ENCODE measurements around the gene NR6A1.

Gene NR6A1

GRCh38 chr9:124567362-124567761 lies 203.7 kb downstream of the NR6A1 start:
- H3K4me1 ChIP-seq (ENCODE audit: control insufficient read depth, insufficient read depth, low read length) = no peaks in the 10 kb centered on the region
- no peaks in the 10 kb centered on the region for H3K36me3 ChIP-seq (ENCODE audit: control insufficient read depth, insufficient read depth, low read length)
- H3K27me3 ChIP-seq (ENCODE audit: control insufficient read depth, insufficient read depth, low read length) = no peaks in the 10 kb centered on the region
- H3K9me3 ChIP-seq (ENCODE audit: control insufficient read depth, low read length) = no peaks in the 10 kb centered on the region
- no peak overlapping the region for H3K4me3 ChIP-seq (ENCODE audit: low read length)
- H3K9ac ChIP-seq (ENCODE audit: low read length) = no peak overlapping the region

DNA sequence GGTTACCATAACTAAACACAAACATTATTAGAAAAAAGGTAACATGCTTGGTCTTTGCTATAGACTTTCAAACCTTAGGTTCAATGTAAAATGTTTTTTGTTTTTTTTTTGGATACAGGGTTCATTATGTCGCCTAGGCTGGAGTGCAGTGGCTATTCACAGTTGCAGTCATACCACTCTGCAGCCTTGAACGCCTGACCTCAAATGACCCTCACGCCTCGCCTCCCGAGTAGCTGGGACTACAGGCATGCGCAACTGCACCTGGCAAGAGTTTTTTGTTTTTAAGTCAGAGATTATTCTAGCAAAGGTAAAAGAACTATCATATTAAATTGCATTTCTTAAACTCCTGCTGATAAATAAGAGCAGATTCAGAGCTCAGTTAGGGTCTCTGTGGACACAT lies 208.8 kb downstream of the NR6A1 start:
- H3K9ac ChIP-seq (ENCODE audit: low read length) = no peak overlapping the region
- peaks cover 4% of the 10 kb centered on the region for H3K4me1 ChIP-seq (ENCODE audit: control insufficient read depth, insufficient read depth, low read length)
- H3K27me3 ChIP-seq (ENCODE audit: control insufficient read depth, insufficient read depth, low read length) = no peaks in the 10 kb centered on the region
- no peaks in the 10 kb centered on the region for H3K36me3 ChIP-seq (ENCODE audit: control insufficient read depth, insufficient read depth, low read length)
- H3K4me3 ChIP-seq (ENCODE audit: low read length) = no peak overlapping the region
- no peaks in the 10 kb centered on the region for H3K9me3 ChIP-seq (ENCODE audit: control insufficient read depth, low read length)

DNA sequence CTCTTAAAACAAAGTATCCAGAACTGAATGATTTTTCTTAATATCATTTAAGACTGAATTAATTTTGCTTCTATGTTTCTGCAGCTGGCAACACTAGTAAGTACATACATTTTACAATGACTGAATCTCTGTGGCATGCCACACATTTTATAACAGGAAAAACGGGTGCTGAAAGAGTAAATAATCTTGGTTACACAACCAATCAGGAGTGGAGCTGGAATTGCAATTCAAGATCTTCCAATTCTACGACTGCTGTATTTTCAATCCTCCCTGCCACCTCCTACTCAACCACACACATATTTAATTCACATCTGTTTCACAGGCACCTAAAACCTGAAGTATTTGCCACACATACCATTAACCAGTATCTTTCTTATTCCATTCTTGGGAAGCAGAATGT lies 211.2 kb downstream of the NR6A1 start:
- H3K4me1 ChIP-seq (ENCODE audit: control insufficient read depth, insufficient read depth, low read length) = peaks cover 4% of the 10 kb centered on the region

GRCh38 chr9:124558777-124559470 lies 212.2 kb downstream of the NR6A1 start:
- Histone ChIP-seq H3K36me3 (ENCODE audit: control insufficient read depth, insufficient read depth, low read length) (no peaks in the 10 kb centered on the region), H3K27me3 (ENCODE audit: control insufficient read depth, insufficient read depth, low read length) (no peaks in the 10 kb centered on the region), H3K9ac (ENCODE audit: low read length) (no peak overlapping the region), H3K4me1 (ENCODE audit: control insufficient read depth, insufficient read depth, low read length) (peaks cover 4% of the 10 kb centered on the region), H3K9me3 (ENCODE audit: control insufficient read depth, low read length) (no peaks in the 10 kb centered on the region), H3K4me3 (ENCODE audit: low read length) (no peak overlapping the region)

More for the DNA sequence above, 211.2 kb downstream of the NR6A1 start:
- no peaks in the 10 kb centered on the region for H3K36me3 ChIP-seq (ENCODE audit: control insufficient read depth, insufficient read depth, low read length)
- no peaks in the 10 kb centered on the region for H3K27me3 ChIP-seq (ENCODE audit: control insufficient read depth, insufficient read depth, low read length)
- no peaks in the 10 kb centered on the region for H3K9me3 ChIP-seq (ENCODE audit: control insufficient read depth, low read length)
- no peak overlapping the region for H3K4me3 ChIP-seq (ENCODE audit: low read length)
- no peak overlapping the region for H3K9ac ChIP-seq (ENCODE audit: low read length)

DNA sequence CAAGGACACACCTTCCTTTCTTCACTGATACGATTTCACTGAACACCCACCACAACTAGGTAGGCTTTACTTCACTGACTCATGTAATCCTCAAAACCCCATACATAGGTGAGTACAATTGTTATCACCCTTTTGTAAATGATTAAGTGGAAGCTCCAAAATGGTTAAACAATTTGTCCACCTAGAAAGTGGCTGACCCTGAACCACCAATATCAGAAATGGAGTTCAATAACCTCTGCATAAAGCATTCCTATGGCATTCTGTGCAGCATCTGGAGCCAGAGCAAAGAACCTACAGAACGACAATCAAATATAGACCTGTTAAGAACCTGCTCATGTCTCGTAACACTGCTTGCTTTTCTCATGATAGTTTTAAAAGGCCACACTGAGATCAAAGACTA lies 213.2 kb downstream of the NR6A1 start:
- Histone ChIP-seq H3K4me1 (ENCODE audit: control insufficient read depth, insufficient read depth, low read length) (peaks cover 4% of the 10 kb centered on the region), H3K9ac (ENCODE audit: low read length) (no peak overlapping the region), H3K27me3 (ENCODE audit: control insufficient read depth, insufficient read depth, low read length) (no peaks in the 10 kb centered on the region), H3K36me3 (ENCODE audit: control insufficient read depth, insufficient read depth, low read length) (no peaks in the 10 kb centered on the region), H3K9me3 (ENCODE audit: control insufficient read depth, low read length) (no peaks in the 10 kb centered on the region), H3K4me3 (ENCODE audit: low read length) (no peak overlapping the region)

DNA sequence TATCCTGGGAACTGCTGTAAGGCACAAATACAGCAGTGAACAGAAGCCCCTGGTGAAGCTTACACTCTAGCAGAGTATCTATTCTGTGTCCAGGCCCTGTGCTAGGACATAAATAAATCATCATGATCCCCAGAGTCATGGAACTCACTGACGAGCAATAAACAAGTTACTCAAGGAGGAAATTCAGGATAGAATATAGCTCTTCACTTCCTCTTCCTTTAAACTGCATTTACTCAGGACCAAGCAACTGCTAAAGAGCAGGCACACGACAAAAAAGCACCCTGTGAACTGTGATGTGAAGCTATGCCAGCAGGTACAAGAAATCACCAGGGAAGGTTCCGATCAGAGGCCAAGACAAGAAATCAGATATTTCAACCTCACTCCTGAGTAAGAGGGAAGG lies 216.1 kb downstream of the NR6A1 start:
- Histone ChIP-seq H3K4me1 (ENCODE audit: control insufficient read depth, insufficient read depth, low read length) (peaks cover 4% of the 10 kb centered on the region), H3K9ac (ENCODE audit: low read length) (no peak overlapping the region), H3K4me3 (ENCODE audit: low read length) (no peak overlapping the region), H3K27me3 (ENCODE audit: control insufficient read depth, insufficient read depth, low read length) (no peaks in the 10 kb centered on the region), H3K9me3 (ENCODE audit: control insufficient read depth, low read length) (no peaks in the 10 kb centered on the region), H3K36me3 (ENCODE audit: control insufficient read depth, insufficient read depth, low read length) (no peaks in the 10 kb centered on the region)

DNA sequence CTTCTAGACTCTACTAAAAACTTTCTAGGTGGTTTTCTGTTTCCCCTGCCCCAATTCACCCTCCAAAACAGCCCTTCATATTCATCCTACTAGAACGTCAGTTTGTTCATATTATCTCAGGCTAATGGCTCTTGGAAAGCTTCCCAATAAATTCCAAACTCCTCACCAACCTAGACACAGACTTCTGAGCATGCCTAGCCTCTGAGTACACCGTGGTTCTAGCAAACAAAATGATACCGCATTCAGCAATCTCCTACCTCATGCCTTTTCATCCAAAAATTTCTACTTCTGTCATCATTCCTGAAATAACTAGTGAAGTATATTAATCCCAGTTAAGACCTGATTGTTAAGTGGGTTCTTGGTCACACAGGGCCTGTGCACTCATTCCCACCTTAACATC lies 217.4 kb downstream of the NR6A1 start:
- Histone ChIP-seq H3K9me3 (ENCODE audit: control insufficient read depth, low read length) (no peaks in the 10 kb centered on the region), H3K9ac (ENCODE audit: low read length) (no peak overlapping the region), H3K4me1 (ENCODE audit: control insufficient read depth, insufficient read depth, low read length) (peaks cover 4% of the 10 kb centered on the region), H3K4me3 (ENCODE audit: low read length) (no peak overlapping the region), H3K36me3 (ENCODE audit: control insufficient read depth, insufficient read depth, low read length) (no peaks in the 10 kb centered on the region), H3K27me3 (ENCODE audit: control insufficient read depth, insufficient read depth, low read length) (no peaks in the 10 kb centered on the region)

GRCh38 chr9:124552273-124552605 lies 218.9 kb downstream of the NR6A1 start:
- H3K9ac ChIP-seq (ENCODE audit: low read length) = no peak overlapping the region
- H3K4me3 ChIP-seq (ENCODE audit: low read length) = no peak overlapping the region
- H3K36me3 ChIP-seq (ENCODE audit: control insufficient read depth, insufficient read depth, low read length) = no peaks in the 10 kb centered on the region
- no peaks in the 10 kb centered on the region for H3K9me3 ChIP-seq (ENCODE audit: control insufficient read depth, low read length)
- H3K27me3 ChIP-seq (ENCODE audit: control insufficient read depth, insufficient read depth, low read length) = no peaks in the 10 kb centered on the region
- no peaks in the 10 kb centered on the region for H3K4me1 ChIP-seq (ENCODE audit: control insufficient read depth, insufficient read depth, low read length)

- Histone ChIP-seq H3K9ac (ENCODE audit: low read length) (no peak overlapping the region), H3K36me3 (ENCODE audit: control insufficient read depth, insufficient read depth, low read length) (no peaks in the 10 kb centered on the region), H3K27me3 (ENCODE audit: control insufficient read depth, insufficient read depth, low read length) (no peaks in the 10 kb centered on the region), H3K4me1 (ENCODE audit: control insufficient read depth, insufficient read depth, low read length) (no peaks in the 10 kb centered on the region), H3K9me3 (ENCODE audit: control insufficient read depth, low read length) (no peaks in the 10 kb centered on the region), H3K4me3 (ENCODE audit: low read length) (no peak overlapping the region)
These were observed 219.4 kb downstream of the NR6A1 start for GRCh38 chr9:124551472-124552272.

DNA sequence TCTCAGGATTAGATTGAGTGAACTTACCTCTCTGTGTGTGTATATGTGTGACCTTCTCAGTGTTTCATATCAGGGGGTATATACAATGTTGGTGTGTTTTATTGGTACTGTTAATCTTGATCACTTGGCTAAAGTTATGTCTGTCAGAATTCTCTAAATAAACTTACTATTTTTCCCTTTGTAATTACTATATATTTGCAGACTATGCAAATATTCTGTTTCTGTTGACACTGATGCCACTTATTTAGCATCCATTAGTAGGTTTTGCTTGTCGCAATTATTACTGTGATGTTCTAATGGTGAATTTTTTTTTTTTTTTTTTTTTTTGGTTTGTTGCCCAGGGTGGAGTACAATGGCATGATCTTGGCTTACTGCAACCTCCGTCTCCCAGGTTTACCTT lies 221.0 kb downstream of the NR6A1 start:
- no peak overlapping the region for H3K9ac ChIP-seq (ENCODE audit: low read length)
- no peak overlapping the region for H3K4me3 ChIP-seq (ENCODE audit: low read length)
- no peaks in the 10 kb centered on the region for H3K4me1 ChIP-seq (ENCODE audit: control insufficient read depth, insufficient read depth, low read length)
- no peaks in the 10 kb centered on the region for H3K36me3 ChIP-seq (ENCODE audit: control insufficient read depth, insufficient read depth, low read length)
- H3K9me3 ChIP-seq (ENCODE audit: control insufficient read depth, low read length) = no peaks in the 10 kb centered on the region
- H3K27me3 ChIP-seq (ENCODE audit: control insufficient read depth, insufficient read depth, low read length) = no peaks in the 10 kb centered on the region

- no peaks in the 10 kb centered on the region for H3K9me3 ChIP-seq (ENCODE audit: control insufficient read depth, low read length)
- H3K4me1 ChIP-seq (ENCODE audit: control insufficient read depth, insufficient read depth, low read length) = no peaks in the 10 kb centered on the region
- H3K36me3 ChIP-seq (ENCODE audit: control insufficient read depth, insufficient read depth, low read length) = no peaks in the 10 kb centered on the region
- no peak overlapping the region for H3K4me3 ChIP-seq (ENCODE audit: low read length)
- no peaks in the 10 kb centered on the region for H3K27me3 ChIP-seq (ENCODE audit: control insufficient read depth, insufficient read depth, low read length)
- H3K9ac ChIP-seq (ENCODE audit: low read length) = no peak overlapping the region
These were observed 222.1 kb downstream of the NR6A1 start for GRCh38 chr9:124549016-124549415.

DNA sequence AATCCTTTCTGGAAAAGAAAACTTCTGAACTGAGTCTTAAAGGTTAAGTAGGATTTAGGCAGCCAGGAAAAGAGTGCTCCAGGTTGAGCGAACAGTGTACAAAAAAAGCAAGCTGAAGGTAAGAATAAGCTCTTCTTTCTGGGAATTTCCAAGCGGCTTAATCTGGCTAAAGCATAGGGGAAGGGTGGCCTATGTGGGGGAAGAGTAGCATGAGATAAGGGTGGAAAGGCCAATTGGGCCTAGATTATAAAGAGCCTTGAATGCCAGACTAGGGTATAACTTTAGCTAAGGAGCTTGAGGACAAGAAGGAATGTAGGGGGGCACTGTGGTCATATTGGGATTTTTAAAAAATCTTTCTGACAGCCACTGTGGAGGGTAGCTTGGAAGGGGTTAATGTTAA lies 226.6 kb downstream of the NR6A1 start:
- Histone ChIP-seq H3K4me1 (ENCODE audit: control insufficient read depth, insufficient read depth, low read length) (no peaks in the 10 kb centered on the region), H3K4me3 (ENCODE audit: low read length) (no peak overlapping the region), H3K36me3 (ENCODE audit: control insufficient read depth, insufficient read depth, low read length) (no peaks in the 10 kb centered on the region), H3K27me3 (ENCODE audit: control insufficient read depth, insufficient read depth, low read length) (no peaks in the 10 kb centered on the region), H3K9me3 (ENCODE audit: control insufficient read depth, low read length) (no peaks in the 10 kb centered on the region), H3K9ac (ENCODE audit: low read length) (no peak overlapping the region)

Measured in mucosa of stomach (tissue), 1 donor.